DOHH2 (cell line): ENCODE measurements around the gene TNFRSF4.

Experiments
- EZH2phosphoT487 ChIP-seq: fragments of 200-600 bp; sonication (generic); IDR thresholded peaks from 2 replicates; pipeline ENCODE4 v1.6.1; 2017; ENCODE audit warnings: borderline replicate concordance, mild to moderate bottlenecking, antibody characterized with exemption, low read length, moderate library complexity, mixed read lengths
- TF ChIP-seq, protein P1 (sequence below): fragments of 200-600 bp; sonication (generic); IDR thresholded peaks from one replicate; pipeline ENCODE4 v1.5.1; 2014; ENCODE audit warnings: antibody characterized with exemption, mild to moderate bottlenecking, low read depth, low read length; ENCODE audit not compliant: poor library complexity, severe bottlenecking

DNA sequence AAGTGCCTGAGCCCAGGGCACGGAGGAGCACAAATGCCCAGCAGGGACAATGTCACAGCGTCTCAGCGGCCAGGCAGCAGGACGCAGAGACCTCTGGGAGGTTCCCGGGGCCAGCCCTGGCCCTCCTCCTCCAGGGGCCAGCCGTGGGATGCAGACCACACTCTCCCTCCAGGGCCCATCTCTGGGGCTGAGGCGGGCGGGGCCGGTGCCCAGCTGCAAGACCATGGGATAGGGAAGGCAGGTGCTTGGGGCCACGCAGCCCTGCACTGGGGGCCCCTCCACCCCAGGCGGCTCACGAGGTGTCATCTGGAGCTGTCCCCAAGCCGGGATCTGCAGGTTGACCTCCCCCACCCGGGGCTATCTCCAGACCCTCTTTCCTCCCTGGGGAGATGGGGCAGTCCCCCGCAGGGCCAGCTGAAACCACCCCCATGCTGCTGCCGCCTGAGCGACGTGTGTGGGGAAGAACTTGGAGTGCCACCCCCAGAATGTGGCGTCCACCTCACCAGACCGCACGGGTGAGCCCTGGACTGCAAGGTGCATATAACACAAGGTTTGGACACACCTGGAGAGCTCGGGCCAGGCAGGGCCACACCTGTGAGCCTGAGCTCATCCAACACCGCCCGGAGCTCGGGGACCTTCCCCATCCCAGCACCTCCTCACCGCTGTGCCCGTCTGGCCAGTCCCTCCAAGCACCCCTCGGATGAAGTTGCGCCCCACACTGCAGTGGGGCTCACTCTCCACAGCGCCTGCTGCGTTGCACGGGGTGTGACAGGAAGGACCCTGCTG lies 44.3 kb downstream of the TNFRSF4 start:
- TF ChIP-seq, protein P1, sequence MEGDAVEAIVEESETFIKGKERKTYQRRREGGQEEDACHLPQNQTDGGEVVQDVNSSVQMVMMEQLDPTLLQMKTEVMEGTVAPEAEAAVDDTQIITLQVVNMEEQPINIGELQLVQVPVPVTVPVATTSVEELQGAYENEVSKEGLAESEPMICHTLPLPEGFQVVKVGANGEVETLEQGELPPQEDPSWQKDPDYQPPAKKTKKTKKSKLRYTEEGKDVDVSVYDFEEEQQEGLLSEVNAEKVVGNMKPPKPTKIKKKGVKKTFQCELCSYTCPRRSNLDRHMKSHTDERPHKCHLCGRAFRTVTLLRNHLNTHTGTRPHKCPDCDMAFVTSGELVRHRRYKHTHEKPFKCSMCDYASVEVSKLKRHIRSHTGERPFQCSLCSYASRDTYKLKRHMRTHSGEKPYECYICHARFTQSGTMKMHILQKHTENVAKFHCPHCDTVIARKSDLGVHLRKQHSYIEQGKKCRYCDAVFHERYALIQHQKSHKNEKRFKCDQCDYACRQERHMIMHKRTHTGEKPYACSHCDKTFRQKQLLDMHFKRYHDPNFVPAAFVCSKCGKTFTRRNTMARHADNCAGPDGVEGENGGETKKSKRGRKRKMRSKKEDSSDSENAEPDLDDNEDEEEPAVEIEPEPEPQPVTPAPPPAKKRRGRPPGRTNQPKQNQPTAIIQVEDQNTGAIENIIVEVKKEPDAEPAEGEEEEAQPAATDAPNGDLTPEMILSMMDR, result no peak
- TF ChIP-seq EZH2phosphoT487, result no peak; the same call in 1 of the 2 replicates
